Medulla oblongata (tissue), 1 donor: ENCODE data around the gene TNNC2.
A peak's percentile ranks its signal among the peaks of the same experiment; 100 is the strongest.
"Not testable (repeated sequence)": the region's sequence is repeated elsewhere in the genome, so short reads cannot be mapped to it uniquely, and the experiment has no call there.

Experiments
- DNase-seq: peaks from one replicate; pipeline ENCODE4 v3.0.0-alpha.2; 2015; ENCODE audit errors: extremely low spot score

Gene TNNC2

DNA sequence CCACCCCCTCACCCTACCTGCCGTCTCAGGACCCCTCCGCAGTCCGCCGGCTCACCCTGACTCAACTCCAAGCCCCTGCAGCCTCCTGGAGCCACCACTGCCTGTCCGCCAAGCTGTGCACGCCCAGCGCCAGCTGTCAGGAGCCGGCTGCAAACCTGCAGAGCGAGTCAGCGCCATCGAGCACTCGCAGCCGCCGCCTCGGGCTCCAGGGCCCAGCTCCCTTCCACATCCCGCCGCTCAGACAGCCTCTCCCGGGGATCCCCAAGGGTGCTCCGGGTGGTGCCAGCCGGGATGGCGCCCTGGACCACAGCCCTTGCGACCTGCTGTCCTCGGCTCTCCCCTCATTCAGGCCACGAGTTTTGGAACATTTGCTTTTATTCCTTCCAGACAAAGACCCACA lies 4.3 kb downstream of the TNNC2 start:
- no peak for DNase-seq

GRCh38 chr20:45821947-45822346 lies 5.2 kb downstream of the TNNC2 start:
- DNase-seq, result no peak

DNA sequence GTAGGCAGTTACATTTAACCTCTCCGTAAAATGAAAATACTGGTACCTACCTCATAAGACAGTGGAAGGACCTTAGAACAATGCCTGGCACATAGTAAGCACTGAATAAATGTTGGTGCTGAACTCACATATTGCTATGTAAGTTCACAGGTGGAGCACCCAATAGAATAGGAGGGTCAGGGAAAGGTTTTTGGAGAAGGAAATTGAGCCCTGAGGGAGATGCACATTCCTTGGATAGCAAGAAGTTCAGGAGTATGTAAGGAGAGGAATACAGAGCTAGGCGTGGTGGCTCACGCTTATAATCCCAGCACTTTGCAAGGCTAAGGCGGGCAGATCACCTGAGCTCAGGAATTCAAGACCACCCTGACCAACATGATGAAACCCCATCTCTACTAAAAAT lies 7.6 kb downstream of the TNNC2 start:
- no peak for DNase-seq

DNA sequence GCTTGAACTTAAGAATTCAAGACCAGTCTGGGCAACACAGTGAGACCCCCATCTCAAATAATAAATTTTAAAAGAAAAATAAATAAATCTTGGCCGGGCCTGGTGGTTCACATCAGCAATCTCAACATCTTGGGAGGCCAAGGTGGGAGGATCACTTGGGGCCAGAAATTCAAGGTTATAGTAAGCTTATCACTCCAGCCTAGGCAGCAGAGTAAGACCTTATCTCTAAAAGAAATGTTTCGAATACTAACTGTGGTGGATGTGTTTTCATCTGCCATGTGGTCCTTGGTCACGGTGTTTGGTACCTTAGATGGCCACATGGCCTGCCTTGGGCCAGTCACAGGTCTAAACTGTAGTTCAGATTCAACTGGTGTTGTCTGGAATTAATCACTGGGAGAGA lies 8.9 kb downstream of the TNNC2 start:
- no peak for DNase-seq

DNA sequence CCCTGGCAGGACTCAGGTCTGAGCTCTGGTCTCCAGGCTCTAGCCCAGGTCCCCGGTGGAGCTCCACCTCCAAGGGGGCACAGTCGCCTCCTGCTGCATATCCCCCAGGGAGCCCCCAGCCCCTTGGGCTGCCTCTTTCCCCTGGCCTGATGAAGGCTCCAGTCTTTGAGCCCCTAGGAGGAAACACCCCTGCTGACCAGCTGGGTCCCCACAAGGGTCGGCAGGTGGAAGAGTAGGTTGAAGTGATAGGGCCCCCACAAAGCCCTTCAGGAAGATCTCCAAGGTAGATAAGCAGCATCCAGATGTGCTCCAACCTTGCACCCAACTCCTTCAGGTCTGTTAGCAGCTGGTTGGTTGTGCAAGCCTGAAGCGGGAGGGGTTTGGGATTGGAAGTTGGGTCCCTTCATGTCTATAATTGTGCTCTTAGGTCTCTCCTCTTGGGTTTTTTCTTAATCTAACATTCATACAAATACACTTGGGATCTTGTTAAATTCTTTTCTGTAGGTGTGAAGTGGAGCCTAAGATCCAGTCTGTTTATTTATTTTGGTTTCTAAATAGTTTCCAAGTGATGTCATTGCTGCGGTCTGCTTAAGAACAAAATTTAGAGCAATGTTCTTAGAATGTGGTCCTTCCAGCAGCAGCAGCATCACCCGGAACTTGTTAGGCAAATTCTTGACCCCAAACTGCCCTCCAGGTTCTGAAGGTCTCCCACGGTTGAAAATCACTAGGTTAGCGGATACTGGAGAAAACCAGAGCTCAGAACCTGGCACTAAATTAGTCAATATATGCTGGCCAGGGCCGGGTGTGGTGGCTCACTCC lies 9.5 kb downstream of the TNNC2 start:
- no peak for DNase-seq

GRCh38 chr20:45816951-45817350 lies 10.2 kb downstream of the TNNC2 start:
- DNase-seq, result no peak

DNA sequence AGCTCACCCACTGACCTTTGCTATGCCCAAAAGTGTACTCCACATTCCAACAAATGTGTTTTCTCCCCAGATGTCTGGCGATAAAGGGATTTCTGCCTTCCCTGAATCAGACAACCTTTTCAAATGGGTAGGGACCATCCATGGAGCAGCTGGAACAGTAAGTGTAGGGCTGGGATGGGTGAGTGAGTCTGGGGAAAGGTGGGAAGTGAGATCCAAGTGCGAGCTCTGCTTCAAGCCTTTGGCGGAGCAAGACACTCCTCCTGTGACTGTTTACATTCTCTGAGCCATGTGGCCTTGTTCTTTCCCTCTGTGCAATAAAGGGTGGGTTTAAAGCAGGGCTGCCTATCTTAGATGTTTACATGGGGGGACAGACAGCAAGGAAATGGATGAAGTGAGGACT lies 12.8 kb downstream of the TNNC2 start:
- DNase-seq, result no peak

- DNase-seq, result no peak
These were observed 13.6 kb downstream of the TNNC2 start for GRCh38 chr20:45813489-45813888.

- no peak for DNase-seq
These were observed 14.1 kb downstream of the TNNC2 start for GRCh38 chr20:45813006-45813340.

DNA sequence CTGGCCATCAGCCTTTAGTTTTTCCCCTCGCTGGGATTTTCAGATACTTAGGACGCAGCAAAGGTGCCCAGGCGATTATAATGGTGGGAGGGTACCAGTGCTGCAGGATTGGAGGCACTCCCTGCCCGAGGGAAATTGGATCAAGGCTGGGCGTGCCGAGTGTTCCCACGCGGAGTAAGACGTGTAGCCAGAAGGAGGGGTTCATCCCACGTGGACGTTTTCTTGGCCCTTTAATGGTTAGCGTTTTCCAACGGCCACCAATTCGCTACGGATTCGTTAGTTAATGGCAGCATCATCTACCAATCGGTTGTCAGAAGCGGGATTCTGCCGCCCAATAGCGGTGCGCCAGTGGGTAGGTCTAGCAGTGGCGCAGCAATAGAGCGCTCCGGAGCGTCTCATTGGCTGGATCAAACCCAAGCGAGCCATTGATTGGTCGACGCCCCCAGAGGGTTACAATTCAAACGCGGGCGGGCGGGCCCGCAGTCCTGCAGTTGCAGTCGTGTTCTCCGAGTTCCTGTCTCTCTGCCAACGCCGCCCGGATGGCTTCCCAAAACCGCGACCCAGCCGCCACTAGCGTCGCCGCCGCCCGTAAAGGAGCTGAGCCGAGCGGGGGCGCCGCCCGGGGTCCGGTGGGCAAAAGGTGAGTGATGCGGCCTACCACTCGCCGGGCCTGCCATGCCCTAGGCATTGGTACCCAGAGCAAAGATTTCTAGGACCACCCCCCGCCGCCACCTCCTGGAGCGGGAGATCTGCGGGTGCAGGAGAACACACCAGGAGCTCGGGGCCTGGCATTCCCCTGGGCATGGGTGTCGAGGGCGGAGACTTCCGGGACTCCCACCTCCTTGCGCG lies 14.7 kb downstream of the TNNC2 start, which contains the start of gene UBE2C:
Gene UBE2C, plus strand, starts transcription at position 488 of the 849 bp plus-strand sequence. Its CDS starts 52 bp downstream, at position 540.
- DNase-seq, result peak; percentile 100

- DNase-seq, result no peak
These were observed 16.7 kb downstream of the TNNC2 start for GRCh38 chr20:45810191-45810970.

DNA sequence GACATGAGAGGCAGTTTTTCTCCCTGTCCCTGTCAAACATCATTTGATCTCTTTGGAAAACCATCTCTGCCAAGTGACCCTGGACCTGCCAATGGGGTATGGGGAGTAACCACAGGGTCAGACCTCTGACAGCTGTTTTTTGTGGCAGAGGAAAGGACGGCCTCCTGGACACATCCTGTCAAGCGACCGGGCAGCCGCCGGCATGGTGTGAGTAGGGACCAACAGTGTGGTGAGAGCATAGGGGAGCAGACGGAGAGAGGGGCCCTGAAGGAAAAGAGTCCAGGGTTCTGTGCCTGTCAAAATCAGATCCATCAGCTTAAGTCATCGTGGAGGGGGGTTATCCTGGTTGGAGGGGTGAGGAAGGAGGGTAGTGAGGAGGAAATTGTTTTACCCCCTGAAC lies 25.3 kb downstream of the TNNC2 start:
- no peak for DNase-seq

GRCh38 chr20:45798935-45799642 lies 28.0 kb downstream of the TNNC2 start:
- DNase-seq, result peak; percentile 60

DNA sequence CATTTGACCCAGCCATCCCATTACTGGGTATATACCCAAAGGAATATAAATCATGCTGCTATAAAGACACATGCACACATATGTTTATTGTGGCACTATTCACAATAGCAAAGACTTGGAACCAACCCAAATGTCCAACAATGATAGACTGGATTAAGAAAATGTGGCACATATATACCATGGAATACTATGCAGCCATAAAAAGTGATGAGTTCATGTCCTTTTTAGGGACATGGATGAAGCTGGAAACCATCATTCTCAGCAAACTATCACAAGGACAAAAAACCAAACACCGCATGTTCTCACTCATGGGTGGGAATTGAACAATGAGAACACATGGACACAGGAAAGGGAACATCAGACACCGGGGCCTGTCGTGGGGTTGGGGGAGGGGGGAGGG lies 29.2 kb downstream of the TNNC2 start:
- not testable (repeated sequence) for DNase-seq

GRCh38 chr20:45797510-45797909 lies 29.6 kb downstream of the TNNC2 start:
- not testable (repeated sequence) for DNase-seq

DNA sequence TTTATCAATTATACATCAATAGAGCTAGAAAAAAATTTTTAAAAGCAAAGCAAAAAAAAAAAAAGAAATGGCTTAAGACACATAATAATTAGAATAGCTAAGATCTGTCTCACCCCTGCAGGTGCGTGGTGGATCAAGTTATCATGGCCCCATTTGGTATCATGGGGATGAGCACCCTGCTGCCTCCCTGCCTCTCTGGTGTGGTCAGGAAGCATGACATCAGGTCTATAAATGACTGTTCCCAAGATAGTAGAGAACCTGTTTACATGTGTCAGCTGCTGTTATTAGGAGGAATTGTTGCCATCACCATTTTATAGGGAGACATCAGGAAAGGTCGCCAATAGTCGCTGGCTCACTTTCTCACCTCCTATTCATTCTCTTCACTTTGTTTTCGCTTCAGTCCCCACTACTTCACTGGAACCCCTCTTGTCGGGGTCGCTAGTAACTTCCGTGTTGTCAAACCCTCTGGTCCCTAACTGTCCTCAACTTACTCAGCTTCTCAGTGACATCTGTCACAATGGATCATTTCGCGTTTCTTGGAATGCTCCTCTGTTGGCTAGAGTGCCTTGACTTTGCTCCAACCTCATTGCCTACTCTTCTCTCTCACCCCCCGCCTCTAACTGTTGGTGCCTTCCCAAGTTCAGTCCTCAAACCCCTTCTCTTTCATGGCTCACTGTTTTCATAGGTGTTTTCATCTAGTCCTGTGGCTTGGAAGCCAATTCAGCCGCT lies 30.6 kb downstream of the TNNC2 start:
- DNase-seq, result no peak

- DNase-seq, result peak; percentile 37
These were observed 34.6 kb downstream of the TNNC2 start for GRCh38 chr20:45792317-45793118.

DNA sequence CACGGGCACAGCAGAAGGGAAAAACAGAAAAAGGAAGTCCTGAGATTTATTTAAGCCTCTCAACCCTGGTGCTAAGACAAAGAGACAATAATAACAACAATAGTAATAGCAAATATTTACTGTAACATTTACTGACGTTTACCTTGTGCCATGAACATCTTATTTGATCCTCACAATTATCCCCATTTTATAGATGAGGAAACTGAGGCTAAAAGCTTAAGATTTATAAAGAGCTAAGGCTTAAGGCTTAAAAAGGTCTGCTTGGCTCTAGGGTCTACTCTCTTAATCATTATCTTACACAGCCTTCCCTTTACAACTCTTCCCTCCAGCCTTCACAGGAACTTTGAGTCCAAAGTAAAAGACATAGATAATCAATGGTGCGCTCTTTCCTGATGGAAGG lies 38.8 kb downstream of the TNNC2 start:
- DNase-seq, result no peak

DNA sequence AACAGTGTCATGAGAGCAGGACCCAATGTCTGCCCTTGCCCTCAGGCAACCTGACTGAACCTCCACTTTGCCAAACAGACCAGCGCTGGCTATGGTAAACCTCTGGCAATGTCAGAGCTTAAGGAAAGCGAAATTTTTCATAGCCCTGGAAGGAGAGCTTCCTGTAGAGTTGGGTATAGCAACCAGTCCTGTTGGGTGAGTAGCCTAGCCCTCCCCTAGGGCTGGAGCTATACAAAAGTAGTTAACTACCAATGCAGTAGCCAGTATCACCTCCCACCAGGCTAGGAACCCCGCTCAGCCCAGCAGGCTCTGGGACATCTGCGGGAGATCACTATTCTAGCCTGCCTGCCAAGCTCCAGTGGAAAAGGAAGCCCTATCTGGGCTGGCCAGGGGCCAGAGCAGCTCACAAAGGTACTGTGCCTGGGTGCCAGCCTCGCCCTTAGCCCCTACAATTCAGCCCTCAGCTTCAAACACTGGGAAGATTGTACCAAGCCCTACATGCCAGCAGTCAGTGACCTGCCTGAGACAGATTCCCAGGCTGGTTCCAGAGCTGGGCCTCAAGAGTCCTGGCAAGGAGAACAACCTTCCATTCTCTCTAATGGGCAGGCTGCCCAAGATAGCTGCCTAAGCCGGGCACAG lies 43.3 kb downstream of the TNNC2 start:
- DNase-seq, result peak; percentile 64
